Raji (cell line): ENCODE measurements around the gene BTBD19.

ENCODE experiments used
- POLR2A ChIP-seq: IDR thresholded peaks from 2 replicates; pipeline ENCODE4 v1.6.1; 2011; ENCODE audit warnings: low read depth, low read length, control low read depth; ENCODE audit not compliant: insufficient read depth

Gene BTBD19, protein sequence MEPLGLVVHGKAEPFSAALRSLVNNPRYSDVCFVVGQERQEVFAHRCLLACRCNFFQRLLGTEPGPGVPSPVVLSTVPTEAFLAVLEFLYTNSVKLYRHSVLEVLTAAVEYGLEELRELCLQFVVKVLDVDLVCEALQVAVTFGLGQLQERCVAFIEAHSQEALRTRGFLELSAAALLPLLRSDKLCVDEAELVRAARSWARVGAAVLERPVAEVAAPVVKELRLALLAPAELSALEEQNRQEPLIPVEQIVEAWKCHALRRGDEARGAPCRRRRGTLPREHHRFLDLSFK

GRCh38 chr1:44808063-44808937, at the start of gene BTBD19:
BTBD19 (plus strand) TSS chr1:44808523; CDS start chr1:44808821, 298 bp downstream.
- no peak for TF ChIP-seq POLR2A

- TF ChIP-seq POLR2A = no peak
These were observed 49.2 kb upstream of the BTBD19 start for GRCh38 chr1:44759077-44759476.

DNA sequence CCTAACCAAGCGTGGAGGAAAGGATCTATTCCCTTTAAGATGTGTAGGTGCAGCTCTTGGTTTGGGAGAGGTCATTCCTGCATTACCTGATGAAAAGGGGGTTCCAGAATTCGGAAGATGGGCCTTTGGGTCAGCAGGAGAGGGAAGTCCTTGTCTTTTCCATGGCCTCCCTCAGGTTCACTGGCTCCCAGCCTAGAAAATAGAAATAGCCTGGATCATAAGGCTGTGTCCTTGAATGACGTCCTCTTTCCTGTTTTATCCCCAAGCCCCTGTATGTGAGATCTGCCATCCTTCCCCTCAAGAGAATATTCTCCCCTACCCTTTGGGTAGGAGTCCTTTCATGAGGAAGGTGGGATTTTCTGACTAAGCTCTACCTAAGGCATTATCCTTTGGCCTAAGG, 47.4 kb upstream of the BTBD19 start:
- TF ChIP-seq POLR2A = no peak

DNA sequence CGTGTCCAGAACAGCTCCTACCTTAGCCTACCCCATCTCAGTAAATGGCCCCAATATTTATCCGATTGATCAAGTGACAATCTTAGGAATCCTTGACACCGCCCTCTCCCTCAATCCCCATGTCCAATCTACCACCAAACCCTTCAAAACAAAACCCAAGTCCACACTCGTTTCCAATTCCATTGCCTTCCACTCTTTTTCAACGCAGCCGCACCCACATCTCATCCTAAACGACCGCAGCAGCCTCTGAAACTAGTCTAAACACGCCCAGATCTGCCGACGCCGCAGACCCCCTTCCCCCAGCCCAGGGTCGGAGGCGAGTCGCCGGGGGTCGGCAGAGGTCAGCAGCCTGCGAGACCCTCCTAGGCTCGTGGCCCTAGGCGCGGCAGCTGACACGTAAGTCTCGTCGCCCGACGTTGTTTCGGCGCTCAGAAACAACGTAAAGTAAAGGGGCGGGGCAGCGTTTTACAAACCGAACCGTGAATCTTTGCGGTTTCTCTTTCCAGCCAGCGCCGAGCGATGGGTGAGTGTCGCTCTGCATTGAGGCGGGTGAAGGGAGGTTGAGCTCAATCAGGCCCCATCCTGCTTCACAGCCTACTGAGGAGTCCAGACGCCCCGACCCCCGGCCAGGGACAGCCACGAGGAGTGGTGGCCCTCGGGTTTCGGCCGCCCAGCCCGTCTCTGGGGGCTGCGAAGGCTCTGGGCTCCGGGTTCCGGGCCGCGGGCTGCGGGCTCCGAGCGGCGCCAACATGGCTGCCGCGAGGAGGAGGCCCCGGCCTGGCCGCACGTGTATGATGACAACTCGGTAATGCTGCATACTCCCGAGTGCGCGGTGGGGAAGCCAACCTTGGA, 33.0 kb upstream of the BTBD19 start, which contains the start of gene RPS8:
Gene RPS8 (plus strand): TSS at position 463 of the 852 bp plus-strand sequence. CDS start 57 bp downstream, at position 520.
- TF ChIP-seq POLR2A = peak; percentile 98

DNA sequence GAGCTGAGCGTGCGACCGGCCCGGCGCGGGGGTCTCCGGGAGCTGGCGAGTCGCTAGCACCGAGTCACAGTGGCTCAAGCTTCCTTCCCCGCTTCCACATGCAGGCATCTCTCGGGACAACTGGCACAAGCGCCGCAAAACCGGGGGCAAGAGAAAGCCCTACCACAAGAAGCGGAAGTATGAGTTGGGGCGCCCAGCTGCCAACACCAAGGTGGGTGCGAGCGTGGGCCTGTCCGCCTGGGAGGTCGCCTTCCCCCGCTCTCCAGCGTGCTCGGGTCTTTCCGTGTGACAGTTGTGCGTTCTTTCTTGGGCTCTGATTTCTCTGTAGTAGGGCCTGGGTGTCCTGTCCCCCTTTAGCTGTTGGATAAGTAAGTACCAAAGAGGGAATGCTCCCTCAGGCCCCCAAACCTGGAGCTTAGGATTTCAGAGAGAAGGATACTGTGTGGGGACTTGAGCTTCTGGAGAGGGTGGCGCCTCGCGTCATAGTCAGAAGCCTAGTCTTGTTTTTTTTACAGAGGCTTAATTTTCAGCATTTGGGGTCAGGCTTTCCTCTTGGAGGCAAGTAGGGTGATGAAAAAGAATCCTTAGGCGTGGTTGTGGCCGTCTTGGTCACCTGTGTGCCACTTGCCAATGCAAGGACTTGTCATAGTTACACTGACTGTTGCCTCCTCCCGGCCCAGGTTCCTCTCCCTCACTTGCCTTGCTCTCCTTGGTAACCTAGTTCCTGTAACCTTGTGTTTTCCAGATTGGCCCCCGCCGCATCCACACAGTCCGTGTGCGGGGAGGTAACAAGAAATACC, 32.2 kb upstream of the BTBD19 start:
- no peak for TF ChIP-seq POLR2A

DNA sequence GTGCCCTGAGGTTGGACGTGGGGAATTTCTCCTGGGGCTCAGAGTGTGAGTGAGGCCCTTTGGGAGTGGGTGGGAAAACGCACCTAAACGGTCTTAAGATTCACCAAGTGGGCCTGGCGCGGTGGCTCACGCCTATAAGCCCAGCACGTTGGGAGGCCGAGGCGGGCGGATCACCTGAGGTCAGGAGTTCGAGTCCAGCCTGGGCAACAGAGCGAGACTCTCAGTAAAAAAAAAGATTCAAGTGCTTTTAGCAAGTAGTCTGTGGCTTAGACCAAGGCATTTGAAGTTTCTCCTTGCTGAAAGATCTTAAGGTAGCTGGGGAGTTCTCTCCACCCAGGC, 31.6 kb upstream of the BTBD19 start:
- 0 out of 2 replicates have a peak, but pooled peaks have one; percentile 5 for TF ChIP-seq POLR2A

DNA sequence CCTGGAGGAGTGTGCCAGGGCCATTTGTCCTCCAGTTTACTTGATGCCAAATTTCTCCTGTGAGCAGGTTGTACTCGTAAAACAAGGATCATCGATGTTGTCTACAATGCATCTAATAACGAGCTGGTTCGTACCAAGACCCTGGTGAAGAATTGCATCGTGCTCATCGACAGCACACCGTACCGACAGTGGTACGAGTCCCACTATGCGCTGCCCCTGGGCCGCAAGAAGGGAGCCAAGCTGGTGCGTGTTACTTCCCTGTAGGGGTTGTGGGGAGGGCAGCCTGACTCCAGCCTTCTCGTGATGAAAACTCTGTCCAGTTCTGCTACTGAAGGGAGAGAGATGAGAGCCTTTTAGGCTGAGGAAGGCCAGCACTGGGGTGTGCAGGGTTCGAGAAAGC, 30.8 kb upstream of the BTBD19 start:
- TF ChIP-seq POLR2A = no peak

DNA sequence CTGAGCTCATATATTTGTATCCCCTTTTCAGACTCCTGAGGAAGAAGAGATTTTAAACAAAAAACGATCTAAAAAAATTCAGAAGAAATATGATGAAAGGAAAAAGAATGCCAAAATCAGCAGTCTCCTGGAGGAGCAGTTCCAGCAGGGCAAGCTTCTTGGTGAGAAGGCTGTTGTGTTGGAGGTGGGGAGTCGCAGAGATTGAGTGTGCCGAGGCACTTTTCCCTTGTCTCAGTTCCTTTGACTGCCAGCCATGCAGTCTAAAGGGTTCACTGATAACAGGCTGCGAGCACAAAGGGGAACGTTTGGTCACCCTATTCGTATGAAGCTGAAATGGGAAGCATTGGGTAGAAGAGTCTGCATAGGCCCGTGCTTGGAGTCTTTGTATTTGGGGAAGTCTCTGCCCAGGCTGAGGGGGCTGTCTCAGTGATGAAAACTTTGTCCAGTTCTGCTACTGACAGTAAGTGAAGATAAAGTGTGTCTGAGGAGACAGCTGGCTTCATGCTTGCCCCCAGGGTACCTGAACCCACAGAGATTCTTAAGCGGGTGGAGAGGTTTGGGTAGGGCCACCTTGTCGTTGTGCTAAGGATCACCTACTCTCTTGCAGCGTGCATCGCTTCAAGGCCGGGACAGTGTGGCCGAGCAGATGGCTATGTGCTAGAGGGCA, 30.2 kb upstream of the BTBD19 start:
- TF ChIP-seq POLR2A = no peak

DNA sequence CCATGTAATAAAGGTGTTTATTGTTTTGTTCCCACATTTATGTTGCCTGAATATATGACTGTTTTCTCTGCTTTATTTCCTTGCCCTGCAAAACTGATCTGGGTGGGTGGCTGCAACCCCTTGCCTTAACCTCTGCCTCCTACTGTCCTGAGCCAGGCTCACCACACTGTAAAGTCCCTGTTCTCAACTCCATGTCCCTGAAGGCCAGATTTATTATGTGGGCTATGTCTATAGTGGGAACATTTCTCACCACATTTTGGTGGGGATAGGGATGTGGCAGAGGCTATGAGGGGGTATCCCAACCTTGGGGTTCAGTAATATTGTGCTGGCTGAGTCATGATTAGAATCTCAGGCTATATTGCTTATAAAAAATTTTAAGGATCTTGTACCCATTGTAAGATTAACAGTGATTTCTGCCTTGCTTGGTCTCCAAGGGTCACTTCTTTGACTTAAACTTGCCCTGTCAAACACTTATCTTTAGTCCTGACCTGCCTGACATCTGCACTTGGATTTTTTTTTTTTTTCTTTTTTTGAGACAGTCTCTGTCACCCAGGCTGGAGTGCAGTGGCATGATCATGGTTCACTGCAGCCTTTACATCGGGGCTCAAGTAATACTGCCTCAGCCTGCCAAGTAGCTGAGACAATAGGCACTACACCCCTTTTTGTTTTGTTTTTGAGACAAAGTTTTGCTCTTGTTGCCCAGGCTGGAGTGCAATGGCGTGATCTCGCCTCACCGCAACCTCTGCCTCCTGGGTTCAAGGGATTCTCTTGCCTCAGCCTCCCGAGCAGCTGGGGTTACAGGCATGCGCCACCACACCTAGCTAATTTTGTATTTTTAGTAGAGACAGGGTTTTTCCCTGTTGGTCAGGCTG, 29.4 kb upstream of the BTBD19 start:
- no peak for TF ChIP-seq POLR2A

- no peak for TF ChIP-seq POLR2A
These were observed 27.7 kb upstream of the BTBD19 start for GRCh38 chr1:44780583-44781121.

- TF ChIP-seq POLR2A = 0 out of 2 replicates have a peak, but pooled peaks have one; percentile 7
These were observed 24.6 kb upstream of the BTBD19 start for GRCh38 chr1:44783697-44784093.

DNA sequence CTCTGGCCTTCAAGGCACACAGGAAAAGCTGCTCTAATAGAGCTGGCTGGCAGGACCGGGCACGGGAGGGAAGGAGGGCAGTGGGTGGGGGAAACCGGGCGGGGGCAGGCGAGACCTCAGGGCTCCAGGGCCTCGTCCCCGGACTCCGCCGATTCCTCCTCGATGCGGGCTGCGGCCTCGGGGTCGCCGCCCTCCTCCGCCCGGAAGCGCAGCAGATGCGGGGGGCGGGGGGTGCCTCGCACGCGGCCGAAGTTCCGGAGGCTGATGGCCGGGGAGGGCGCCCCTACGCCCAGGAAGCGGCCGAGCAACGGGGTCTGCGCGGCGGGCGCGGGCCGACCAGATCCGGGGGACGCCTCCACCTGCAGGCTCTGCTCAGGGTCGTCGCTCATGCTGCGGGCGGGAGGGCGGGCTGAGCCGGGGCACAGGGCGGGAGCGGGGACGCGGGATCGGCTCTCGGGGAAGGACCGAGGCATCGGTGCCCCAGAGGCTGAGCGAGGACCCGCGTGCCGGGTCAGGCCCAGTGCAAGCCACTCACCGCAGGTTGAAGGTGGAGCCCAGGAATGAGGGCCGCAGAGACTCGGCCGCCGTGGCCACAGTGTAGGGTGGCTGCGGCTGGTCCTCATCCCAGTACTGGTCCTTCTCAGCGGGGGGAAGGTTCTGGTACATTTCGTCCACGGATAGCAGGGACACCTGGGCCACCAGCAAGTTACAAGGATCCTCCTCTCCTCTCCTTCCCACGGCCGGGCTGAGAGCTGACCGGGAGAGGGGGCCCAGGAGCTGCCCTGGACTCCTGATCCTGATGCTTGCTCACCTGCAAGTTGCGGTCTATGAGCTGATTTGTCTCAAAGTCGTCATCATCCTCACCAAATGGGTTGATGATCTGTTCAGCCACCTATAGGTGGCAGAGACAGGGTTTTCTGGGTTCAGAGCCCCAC, 24.0 kb upstream of the BTBD19 start:
- no peak for TF ChIP-seq POLR2A

- TF ChIP-seq POLR2A = no peak
These were observed 23.3 kb upstream of the BTBD19 start for GRCh38 chr1:44785029-44785380.
